ENCODE data around the gene FOXI1.

The FOXI1 gene

GRCh38 chr5:170131235-170131634, 25.5 kb downstream of the FOXI1 start:
- DNase-seq = peak; percentile 6

- DNase-seq = peak; percentile 10
These were observed 26.7 kb downstream of the FOXI1 start for GRCh38 chr5:170132269-170132975.

GRCh38 chr5:170132976-170133448, 27.3 kb downstream of the FOXI1 start:
- DNase-seq = no peak

GRCh38 chr5:170135796-170136490, 30.2 kb downstream of the FOXI1 start:
- peak; percentile 12 for DNase-seq

- no peak for DNase-seq
These were observed 30.8 kb downstream of the FOXI1 start for GRCh38 chr5:170136506-170136905.

GRCh38 chr5:170137694-170138214, 32.1 kb downstream of the FOXI1 start:
- DNase-seq = peak; percentile 26

DNA sequence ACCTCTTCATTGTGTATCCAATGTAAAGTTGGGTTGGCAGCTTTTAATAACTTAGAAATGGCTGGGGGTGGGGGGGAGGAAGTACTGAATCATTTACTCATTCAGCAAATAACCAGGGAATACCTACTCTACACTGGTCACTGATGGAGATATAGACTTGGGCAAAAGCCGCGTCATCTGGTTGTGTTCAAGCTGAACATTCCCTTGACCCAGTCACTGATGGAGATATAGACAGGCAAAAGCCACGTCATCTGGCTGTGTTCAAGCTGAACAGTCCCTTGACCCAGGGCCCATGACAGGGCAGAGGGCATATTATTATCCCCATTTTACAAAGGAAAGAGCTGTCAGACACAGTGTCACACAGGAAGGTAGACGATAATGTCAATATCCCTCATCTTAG, 32.6 kb downstream of the FOXI1 start:
- DNase-seq = no peak

DNA sequence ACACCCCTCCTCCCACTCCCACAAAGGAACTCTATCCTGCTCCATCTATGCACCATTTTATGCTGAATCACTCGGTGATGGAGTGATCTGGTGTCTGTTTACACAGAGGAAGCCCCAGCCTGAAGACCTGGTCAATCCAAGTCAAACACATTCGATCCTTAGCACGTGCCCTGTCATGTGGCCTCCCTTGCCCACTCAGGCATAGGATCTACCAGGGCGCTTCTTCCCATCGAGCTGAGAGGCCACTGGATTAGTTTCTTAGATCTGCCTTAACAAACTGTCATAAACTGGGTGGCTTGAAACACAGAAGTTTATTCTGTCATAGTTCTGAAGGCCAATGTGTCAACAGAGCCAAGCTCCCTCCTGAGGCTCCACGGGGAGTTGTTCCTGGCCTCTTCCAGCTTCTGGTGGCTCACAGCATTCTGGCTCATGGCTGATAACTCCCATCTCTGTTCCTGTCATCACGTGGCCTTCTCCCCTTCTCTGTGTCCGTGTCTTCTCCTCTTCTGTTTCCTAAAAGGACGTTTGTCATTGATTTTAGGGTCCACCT, 34.2 kb downstream of the FOXI1 start:
- peak; percentile 13 for DNase-seq

DNA sequence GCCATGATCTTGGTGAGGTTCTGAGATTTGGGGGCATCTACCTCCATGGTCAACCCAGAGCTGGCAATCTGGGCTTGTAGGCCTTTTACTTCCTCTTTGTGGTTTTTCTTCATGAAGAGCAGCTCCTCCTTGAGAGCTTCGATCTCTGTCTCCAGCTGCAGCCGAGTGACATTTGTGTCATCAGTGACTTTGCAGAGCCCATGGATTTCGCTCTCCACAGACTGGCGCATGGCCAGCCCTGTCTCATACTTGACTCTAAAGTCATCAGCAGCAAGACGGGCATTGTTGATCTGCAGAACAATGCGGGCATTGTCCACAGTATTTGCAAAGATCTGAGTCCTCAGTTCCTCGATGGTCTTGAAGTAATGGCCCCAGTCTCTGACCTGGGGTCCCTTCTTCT, 35.5 kb downstream of the FOXI1 start:
- peak; percentile 10 for DNase-seq

- no peak for DNase-seq
These were observed 35.9 kb downstream of the FOXI1 start for GRCh38 chr5:170141636-170142035.

- DNase-seq = no peak
These were observed 36.5 kb downstream of the FOXI1 start for GRCh38 chr5:170142196-170142595.

- peak; percentile 30 for DNase-seq
These were observed 37.4 kb downstream of the FOXI1 start for GRCh38 chr5:170143091-170143490.

DNA sequence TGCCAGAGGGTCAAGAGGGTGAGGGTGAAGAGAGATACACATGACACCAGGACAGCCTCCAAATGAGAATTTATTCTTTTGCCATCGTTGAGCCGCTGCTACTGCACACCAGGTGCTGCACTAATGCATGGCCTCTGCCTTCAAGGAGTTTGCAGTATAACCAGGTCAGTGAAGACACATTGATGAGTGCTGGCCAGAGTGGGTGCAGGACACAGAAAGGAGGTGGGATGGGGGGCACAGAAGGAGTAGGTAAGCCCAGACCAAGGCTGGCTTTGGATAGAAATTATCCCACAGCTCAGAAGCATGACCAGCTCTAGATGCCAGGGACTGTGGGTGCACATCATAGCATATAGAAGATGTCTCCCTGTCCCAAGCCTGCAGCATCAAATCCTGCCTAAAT, 38.0 kb downstream of the FOXI1 start:
- DNase-seq = peak; percentile 12

DNA sequence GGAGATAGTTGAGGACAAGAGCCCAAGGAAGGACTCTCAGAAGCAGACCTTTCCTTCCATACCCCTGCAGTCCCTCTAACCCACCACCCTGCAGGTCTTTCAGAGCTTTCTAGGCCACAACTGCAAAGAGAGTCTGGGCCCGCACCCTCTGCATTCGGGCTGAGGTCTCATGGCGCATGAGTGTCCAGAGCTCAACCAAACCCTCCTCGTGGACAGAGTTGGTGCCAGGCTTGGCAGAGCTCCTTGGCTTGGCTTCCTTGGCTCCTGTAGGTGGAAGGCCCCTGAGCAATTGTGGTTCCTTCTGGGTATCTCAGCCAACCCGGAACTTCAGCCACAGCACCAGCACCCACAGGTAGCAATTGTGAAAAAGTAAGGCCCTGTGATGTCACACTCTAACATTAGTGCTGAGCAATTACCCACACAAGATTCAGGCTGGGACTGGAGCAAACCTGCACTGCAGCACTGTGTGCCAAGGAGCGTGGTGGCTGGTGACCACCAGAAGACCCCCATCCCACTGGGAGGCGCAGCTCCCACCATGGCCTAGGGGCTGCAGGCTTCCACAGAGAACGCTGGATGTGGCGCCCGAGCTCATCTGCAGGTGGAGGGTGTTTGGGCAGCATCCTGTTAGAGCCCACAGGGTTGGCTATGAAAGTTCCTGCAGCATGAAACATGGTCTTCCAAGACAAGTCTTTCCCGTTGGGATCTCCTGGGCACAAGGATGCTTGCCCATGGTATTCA, 38.8 kb downstream of the FOXI1 start:
- peak; percentile 32 for DNase-seq

GRCh38 chr5:170145462-170145861, 39.8 kb downstream of the FOXI1 start:
- DNase-seq = peak; percentile 23

DNA sequence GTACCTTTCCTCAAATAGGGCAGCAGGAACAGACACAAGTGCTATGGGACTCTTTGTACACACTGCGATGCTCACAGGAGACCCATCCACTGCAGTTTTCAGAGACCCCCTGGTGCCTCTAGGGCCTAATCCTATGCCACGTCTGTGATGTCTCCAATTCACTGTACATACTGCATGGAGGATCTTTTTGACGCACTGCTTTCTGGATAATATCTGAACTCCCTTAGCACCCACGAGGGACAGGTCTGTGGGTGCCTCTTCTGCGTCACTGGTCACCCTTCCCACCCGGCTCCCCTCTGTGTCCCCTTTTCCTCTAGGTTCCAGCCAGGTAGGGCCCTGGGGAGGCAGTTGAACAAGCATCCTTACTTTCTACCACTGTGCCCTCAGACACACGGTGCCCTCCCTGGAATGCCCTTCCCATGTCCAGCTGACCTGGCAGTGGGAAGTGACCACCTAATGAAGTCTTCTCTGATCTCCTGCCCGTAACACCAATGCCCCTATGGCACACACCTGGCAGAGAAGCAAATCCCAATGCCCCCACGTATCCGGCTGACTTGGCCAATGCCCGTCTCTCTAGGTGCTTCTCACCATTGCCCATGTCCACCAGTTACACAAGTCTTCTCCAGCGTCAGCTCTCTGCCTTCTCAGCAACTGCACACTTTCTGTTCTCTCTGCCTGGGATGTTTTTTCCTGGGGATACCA, 41.5 kb downstream of the FOXI1 start:
- DNase-seq = peak; percentile 13

DNA sequence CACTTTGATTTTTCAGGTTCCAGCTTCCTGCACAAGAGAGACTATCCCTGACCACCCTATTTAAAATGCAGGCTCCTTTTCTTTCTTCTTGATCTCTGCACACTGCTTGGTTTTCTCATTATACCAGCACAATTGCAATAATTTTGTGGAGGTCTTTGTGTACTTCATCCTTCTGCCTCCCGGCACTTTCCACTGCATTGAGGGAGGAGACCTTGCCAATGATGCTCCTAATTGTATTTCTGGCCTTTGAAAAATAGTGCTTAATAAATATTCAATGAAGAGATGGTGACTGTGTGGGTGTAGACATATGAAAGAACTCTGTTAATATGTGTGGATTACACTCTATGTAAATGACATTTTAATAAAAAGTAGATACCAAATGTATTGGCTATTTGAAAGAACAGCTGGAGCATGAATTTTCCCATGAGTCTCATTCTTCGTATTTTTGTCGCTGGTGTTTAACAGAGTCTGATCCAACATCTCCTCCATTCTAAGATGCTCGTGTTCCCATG, 42.1 kb downstream of the FOXI1 start:
- DNase-seq = peak; percentile 12

DNA sequence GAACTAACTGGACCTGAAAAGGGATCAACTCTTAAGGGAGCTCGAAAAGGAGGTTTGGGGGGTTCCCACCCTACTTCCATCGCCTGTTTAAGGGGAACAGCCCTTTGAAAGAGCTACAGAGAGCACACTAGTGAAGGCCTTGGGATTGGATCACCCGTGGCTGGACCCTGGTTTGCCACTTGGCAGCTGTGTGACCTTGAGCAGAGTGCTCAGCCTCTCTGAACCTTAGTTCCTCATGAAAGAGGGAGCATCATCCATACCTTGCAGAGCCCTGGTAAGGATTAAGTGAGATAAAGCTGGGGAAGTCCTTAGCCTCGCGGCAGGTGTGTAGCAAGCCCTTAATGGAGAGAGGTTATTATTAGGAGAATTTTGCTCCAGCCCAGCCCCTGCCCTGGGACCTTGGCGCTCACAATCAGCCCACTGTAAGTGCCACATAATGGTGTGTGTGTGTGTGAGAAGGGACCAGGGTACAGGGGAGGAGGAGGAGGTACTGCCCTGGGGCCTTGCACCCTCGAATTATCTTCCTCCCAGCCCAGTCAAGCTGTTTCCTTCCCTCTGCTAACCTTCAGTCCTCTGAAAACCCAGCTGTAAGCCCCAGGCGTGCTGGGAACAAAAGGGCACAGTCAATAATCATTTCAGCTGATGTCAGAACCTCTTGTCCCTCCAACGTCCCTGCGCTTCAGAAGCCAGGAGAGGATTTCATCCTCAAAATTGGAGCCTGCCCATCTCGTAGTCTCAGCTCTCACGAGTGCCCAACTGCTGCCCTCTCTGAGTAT, 42.9 kb downstream of the FOXI1 start:
- DNase-seq = peak; percentile 26

GRCh38 chr5:170149206-170149515, 43.5 kb downstream of the FOXI1 start:
- DNase-seq = peak; percentile 26

DNA sequence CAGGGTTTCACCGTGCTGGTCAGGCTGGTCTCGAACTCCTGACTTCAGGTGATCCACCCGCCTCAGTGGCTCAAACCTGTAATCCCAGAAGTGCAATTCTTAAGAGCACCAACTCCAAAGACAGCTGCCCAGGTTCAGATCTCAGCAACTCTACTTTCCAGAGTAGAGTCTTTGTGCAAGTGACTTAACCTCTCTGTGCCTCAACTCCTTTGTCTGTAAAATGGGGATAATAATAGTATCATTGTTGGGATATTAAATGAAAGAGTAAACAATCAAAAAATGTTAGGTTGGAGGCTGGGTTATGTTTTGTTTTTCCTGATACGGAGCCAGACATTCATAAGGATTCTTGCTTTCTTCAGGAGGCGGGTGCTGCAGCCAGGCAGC, 45.0 kb downstream of the FOXI1 start:
- DNase-seq = no peak

DNA sequence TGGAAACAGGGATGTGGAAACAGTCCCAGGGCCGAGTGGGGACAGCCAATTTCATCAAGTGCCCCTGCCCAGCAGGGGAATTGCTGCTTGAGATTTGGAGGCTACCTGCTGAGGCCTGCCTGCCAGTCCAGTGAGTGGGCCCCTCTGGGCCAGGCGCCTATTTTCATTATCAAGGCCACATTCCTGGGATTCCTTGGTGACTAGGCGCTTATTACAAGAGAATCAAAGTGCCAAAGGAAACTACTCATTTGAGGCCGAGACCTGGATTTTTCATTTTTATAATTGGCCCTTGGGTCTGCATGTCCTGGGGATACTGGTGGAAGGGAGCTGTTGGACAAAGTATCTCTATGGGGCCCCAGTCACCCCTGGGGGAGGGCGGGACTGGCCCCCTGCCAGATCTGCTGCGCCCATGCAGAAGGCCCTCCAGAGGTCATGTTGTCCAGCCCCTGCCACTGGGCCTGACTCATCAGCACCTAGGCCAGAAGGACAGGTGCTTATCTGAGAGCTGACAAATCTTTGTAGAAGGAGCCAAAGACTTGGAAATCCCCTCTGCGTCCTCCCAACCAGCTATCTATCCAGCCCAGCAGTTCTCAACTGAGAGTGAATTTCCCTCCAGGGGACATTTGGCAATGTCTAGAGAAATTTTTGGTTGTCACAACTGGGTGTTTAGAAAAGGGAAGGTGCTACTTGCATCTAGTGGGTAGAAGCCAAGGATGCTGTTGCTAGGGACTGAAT, 45.6 kb downstream of the FOXI1 start:
- DNase-seq = peak; percentile 33

Data from activated CD8-positive, alpha-beta memory T cell treated with anti-CD3 and anti-CD28 coated beads, Interleukin-2, amount 50 U/mL, for 48 hours (primary cell).